T-helper 2 cell (primary cell): ENCODE measurements around the gene SELENOF.
A peak's percentile ranks its signal among the peaks of the same experiment; 100 is the strongest.
"Not testable (repeated sequence)": the region's sequence is repeated elsewhere in the genome, so short reads cannot be mapped to it uniquely, and the experiment has no call there.

Source experiments
- DNase-seq, 5 experiments: peaks; one replicate each; pipeline versions ENCODE4 v3.0.0 to v3.0.0-alpha.2; 2012 to 2022

SELENOF gene

GRCh38 chr1:86915737-86916235 lies 1.9 kb upstream of the SELENOF start:
- DNase-seq: no peak

DNA sequence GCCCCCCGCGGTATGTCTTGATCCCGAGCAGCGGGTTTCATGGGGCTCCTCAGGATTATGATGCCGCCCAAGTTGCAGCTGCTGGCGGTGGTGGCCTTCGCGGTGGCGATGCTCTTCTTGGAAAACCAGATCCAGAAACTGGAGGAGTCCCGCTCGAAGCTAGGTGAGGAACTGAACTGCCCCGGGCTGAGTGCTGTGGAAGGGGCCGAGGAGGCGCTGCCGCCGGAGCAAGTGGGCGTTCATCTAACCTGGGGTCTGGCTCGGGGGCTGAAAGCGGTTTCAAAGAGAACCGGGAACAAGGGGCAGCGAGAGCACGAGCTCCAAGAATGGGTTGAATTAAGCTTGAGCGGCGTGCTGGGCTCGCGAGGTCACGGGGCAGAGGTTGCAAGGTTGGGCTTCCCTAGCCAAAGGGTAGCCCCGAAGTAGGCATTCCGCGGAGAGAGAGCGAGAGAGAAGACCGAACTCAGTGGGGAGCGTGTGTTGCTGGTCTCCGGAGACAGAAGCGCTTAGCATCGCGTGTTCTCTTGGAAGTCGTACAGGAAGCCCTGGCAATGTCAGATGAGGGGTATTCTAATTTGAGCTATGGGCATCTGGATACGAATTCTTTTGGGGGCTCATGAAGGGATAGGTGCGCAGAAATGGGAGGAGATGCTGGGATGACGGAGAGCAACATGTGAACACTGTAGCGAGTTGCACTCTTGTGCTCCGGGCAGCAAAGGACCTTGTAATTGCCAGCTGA lies 1.2 kb upstream of the SELENOF start:
- DNase-seq: peak; percentile 10 to 71 (median 30)

- DNase-seq: no peak
Measured at GRCh38 chr1:86914601-86914997, 673 bp upstream of the SELENOF start, which contains the start of gene HS2ST1. Gene HS2ST1 (plus strand): TSS chr1:86914635.

DNA sequence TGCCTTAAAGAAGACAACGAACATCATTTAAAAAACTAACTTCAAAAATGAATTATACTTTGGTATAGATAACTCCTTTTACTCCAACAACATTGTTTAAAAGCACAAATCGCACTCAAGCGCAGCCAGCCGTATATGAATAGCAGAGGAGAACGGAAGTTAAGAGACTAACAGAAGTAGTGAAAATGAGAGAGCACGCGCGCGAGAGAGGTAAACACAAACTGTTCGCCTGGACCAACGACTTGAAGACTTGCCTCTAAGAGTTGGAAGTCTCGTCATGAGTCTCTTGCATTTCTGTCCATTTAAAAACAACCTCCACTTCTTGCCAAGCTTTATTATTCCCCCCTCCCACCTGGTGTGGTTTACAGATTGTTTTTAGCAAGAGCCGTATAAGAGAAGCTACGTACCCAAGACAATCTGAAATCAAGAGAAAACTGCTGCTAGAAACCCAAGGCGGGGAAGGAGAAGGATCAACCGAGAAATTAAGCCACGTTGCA lies 479 bp downstream of the SELENOF start:
- peak in 3 of 5 experiments; percentile 10 to 71 (median 21) for DNase-seq

DNA sequence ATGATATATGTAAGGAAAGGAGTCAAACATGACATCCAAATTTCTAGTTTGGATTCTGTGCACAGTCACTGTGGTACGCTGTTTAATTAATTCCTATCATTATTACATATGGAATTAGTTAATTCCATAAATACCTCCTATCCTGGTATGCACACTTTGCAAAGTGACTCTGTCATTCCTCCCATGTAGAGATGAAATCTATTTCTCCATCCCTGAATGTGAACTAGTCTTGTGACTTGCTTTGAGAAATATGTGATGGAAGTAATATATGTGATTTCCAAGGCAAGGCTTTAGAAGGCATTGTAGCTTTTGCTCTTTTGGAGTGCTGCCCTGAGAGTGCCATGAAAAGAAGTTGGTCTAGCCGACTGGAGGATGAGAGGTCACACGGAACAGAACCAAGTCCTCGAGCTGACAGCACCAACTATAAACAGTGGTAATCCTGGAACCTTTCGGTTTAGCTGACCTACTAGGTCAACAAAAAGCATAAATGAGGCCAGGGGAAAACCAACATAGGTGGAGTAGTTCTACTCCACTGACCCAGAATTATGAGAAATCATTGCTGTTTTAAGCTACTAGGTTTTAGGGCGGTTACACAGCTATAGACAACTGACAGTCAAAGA lies 1.5 kb downstream of the SELENOF start:
- no peak for DNase-seq

DNA sequence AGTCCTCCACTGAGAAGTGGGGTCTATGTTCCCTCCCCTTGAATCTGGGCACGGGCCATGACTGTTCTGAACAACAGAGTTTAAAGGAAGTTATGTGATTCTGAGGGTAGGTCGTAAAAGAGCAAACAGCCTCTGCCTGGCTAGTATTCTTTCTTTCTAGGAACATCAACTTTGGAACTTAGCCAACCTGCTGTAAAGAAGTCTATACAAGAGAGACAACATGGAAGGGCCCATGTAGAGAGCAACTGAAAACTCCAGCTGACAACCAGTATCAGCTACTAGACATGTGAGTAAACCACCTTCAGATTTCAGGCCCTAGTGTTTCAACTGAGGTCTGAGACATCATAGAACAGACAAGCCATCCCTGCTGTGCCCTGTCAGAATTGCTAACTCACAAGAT lies 7.5 kb downstream of the SELENOF start:
- no peak for DNase-seq

DNA sequence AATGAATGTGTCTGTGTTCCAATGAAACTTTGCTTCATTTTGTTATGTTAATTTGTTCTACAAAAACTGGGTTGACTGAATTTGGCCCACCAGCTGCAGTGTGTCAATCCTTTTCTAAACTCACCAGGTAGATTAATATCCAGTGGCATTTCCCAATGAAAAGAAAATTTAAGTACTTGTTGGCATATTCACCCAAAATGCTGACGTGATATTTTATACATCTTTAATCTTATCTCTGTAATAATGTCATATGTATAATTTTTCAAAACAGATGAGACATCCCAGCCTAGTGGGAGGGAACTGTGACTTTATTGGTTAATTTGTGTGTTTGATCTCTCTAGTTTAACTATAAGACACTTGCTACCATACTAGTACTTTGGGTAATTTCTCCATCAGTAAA lies 8.1 kb downstream of the SELENOF start:
- DNase-seq: no peak

- not testable (repeated sequence) for DNase-seq
Measured at GRCh38 chr1:86899401-86899800, 14.5 kb downstream of the SELENOF start.

DNA sequence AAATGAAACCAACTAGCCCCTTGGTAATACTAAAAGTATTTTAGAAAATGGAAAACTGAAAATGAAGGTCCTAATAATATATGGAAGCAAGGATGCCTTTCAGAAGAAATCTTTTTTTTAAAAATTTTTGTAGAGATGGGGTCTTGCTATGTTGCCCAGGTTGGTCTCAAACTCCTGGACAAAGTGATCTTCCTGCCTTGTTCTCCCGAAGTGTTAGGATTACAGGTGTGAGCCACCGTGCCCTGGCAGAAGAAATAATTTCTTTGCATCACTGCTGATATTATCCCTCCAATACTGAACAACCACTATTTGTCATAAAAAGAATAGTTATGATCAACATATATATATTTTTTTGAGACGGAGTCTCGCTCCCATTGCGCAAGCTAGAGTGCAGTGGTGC lies 25.6 kb downstream of the SELENOF start:
- DNase-seq: no peak

- DNase-seq: no peak
Measured at GRCh38 chr1:86887479-86888162, 26.3 kb downstream of the SELENOF start.

GRCh38 chr1:86875722-86876121 lies 38.2 kb downstream of the SELENOF start:
- DNase-seq: no peak

DNA sequence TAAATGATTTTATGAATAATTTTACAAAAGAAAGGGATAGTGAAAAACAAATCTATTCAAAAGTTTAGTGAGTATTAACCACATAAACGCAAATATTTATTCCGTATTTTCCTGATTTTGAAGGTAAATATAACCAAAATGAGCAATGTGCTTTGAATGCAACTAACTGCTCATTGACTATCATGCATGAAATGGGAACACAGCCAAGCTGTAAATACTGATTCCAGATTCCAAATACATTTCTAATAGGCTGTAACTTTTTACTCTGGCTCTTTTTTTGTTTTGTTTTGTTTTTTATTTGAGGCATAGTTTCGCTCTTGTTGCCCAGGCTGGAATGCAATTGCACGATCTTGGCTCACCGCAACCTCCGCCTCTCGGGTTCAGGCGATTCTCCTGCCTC lies 41.8 kb downstream of the SELENOF start:
- no peak for DNase-seq

- DNase-seq: no peak
Measured at GRCh38 chr1:86871001-86871400, 42.9 kb downstream of the SELENOF start.

GRCh38 chr1:86868477-86868876 lies 45.4 kb downstream of the SELENOF start:
- no peak for DNase-seq

- DNase-seq: not testable (repeated sequence)
Measured at GRCh38 chr1:86867278-86867677, 46.6 kb downstream of the SELENOF start.

DNA sequence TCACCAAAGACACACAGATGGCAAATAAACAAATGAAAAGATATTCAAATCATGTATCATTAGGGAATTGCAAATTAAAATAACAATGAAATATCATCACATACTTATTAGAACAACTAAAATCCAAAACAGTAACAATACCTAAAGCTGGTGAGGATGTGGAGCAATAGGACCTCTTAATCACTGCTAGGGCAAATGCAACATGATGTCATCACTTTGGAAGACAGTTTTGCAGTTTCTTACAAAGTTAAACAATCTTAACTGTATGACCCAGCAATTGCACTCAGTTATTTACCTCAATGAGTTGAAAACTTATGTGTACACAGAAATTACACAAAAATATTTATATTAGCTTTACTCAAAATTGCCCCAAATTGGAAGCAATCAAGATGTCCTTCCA lies 47.3 kb downstream of the SELENOF start:
- no peak for DNase-seq

DNA sequence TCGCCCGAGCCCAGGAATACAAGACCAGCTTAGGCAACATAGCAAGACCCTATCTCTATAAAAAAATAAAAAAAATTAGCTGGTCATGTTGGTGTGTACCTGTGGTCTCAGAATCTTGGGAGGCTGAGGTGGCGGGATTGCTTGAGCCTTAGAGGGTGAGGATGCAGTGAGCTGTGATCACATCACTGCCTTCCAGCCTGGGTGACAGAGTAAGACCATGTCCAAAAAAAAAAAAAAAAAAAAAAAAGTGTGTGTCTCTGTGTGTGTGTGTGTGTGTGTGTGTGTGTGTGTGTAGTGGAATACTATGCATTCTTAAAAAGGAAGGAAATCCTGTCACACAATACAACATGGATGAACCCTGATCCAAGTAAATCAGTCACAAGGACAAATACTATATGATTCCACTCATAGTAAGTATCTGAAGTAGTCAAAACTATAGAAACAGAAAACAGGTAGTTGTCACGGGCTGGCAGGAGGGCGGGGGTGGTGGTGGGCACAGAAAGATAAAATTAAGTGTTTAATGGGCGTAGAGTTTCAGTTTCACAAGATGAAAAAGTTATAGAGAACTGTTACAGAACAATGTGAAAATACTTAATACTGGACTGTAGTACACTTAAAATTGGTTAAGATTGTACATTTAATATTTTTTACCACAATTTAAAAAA lies 47.8 kb downstream of the SELENOF start:
- peak in 1 of 5 experiments; percentile 2 for DNase-seq

- DNase-seq: no peak
Measured at GRCh38 chr1:86862920-86863319, 51.0 kb downstream of the SELENOF start.

DNA sequence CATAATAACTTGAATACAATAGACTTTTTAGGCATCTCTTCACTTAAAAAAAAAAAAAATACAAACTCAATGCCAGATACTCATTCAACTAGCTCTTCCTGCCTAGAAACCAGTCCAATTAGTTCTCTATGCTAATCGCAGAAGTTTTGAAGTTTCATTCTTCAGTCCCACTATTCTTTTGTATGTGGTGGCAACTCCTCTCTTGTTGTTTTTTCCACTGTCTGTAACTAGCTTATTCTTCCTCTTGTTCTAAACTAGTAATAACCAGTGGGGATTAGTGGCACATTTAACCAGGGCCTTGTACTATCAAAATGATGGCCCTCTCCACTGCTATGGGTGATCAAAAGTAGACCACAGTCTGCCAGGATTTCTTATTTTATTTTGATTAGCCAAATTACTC lies 52.5 kb downstream of the SELENOF start:
- DNase-seq: no peak

DNA sequence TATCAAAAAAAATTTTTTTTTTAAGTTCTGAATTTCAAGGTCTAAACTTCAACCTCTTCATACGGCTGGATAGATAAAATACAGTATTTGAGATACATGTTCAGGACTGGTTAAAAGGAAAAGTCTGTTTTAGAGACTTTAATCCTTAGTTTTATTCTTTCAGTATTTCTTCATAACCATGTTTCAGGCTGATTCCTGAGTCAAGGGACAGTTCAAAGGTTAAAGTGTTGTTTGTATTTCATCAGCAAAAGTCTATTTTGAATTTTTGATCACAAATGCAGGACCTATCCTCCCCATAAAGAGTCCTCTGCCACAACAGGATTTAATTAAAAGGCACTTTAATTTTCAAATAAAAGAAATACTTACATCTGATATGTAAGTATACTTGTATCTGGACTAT lies 53.5 kb downstream of the SELENOF start:
- DNase-seq: no peak

- DNase-seq: no peak
Measured at GRCh38 chr1:86860020-86860419, 53.9 kb downstream of the SELENOF start.

DNA sequence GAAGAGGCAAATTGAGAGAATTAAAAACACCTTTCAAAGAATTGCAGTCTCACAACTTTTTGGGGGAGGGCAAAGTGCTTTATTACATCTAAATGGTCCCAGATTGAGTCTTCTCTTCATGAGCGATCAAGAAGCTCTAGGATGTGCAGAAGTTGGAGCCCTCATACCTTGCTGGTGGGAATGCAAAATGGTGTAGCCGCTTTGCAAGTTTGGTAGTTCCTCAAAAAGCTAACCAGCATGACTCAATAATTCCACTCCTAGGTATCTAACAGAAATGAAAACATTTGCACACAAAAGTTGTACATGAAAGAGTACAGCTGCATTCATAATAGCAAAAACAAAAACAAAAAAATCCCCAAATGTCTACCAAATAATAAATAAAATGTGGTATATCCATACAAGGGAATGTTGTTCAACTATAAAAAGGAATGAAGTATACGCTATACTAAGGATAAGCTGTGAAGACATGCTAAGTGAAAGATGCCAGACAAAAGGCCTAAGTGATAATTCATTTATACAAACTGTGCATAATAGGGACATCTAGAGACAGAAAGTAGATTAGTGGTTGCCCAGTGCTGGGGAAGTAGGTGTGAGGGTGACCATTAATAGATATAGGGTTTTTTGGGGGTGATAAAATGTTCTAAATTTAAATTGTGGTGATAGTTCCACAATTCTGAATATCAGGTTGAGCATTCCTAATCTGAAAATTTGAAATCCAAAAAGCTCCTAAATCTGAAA lies 55.2 kb downstream of the SELENOF start:
- no peak for DNase-seq
